ENCODE measurements around the gene ZMYM2.

ZMYM2 gene

GRCh38 chr13:19955873-19956559 lies 2.5 kb upstream of the ZMYM2 start:
- Histone ChIP-seq H3K4me2 (ENCODE audit: low read length) (no peak overlapping the region), H3K9ac (ENCODE audit: low read length) (no peak overlapping the region), H3K27me3 (ENCODE audit: insufficient read depth, low read length) (no peaks in the 10 kb centered on the region), H3K9me2 (ENCODE audit: low read depth, low read length) (no peaks in the 10 kb centered on the region), H3K4me1 (ENCODE audit: insufficient read depth, low read length, severe bottlenecking) (peaks cover 17% of the 10 kb centered on the region), H3K79me2 (ENCODE audit: insufficient read depth, low read length) (peaks cover 8% of the 10 kb centered on the region), H3K36me3 (ENCODE audit: insufficient read depth, low read length) (peaks cover 7% of the 10 kb centered on the region; the same call in 1 of the 2 replicates), H3K9me3 (ENCODE audit: low read length) (no peaks in the 10 kb centered on the region), H3F3A (ENCODE audit: insufficient read depth, low read length) (no peaks in the 10 kb centered on the region), H4K20me1 (ENCODE audit: insufficient read depth, low read length) (no peaks in the 10 kb centered on the region), H3K27ac (ENCODE audit: low read depth, low read length, poor library complexity, severe bottlenecking) (no peak overlapping the region), H2AFZ (ENCODE audit: low read length) (no peak overlapping the region), H3K4me3 (ENCODE audit: low read depth, low read length, poor library complexity, severe bottlenecking) (no peak overlapping the region)
- TF ChIP-seq CTCF (IDR thresholded peaks at IDR 0.05; ENCODE audit: low read length): no peak

DNA sequence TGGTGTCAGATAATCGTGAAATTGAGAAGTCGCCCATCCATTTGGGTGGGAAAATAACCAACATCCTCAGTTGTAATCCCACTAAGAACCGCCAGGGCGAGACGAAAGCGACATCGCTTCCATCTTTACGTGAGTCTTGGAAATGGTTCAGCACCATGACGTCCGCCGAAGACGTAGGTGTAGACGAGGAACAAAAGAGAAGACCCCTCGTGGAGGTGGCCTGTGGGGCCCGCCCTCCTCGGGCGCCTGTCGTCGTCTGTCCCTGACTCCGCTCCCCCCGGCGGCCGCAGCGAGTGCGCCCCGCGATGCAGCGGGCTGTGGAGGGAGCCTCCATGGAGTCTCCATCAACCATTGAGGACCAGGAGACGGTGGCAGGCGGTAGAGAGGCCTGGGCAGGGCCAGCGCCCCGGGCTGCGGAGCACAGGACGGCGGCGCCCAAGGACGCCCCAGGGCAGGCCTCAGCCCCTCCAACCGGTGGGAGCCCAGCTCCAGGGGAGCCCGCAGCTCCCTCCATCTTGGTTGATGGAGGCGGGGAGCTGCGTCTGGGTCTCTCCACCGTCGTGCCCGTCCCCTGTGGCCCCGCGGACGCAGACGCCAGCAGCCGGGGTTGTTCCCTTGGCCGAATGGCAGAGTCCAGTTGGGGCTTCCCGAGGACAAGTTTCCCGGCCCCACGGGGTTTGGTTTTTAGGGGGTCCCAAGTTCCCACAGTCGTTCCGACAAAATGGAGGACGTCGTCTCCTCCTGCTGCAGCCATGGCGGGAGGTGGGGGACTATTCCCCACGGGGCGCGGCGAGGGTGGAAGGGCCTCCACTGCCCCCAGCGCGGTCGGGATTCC lies 990 bp upstream of the ZMYM2 start:
- peak overlapping the region; percentile 78 for H3K27ac ChIP-seq (ENCODE audit: low read depth, low read length, poor library complexity, severe bottlenecking)
- no peaks in the 10 kb centered on the region for H3K27me3 ChIP-seq (ENCODE audit: insufficient read depth, low read length)
- H3K79me2 ChIP-seq (ENCODE audit: insufficient read depth, low read length): peaks cover 20% of the 10 kb centered on the region
- TF ChIP-seq CTCF (IDR thresholded peaks at IDR 0.05; ENCODE audit: low read length) (peak; percentile 70), EZH2 (IDR thresholded peaks at IDR 0.05; ENCODE audit: borderline replicate concordance, low read length) (no peak)
- H3F3A ChIP-seq (ENCODE audit: insufficient read depth, low read length): no peaks in the 10 kb centered on the region
- H3K9me3 ChIP-seq (ENCODE audit: low read length): no peaks in the 10 kb centered on the region
- H3K9me2 ChIP-seq (ENCODE audit: low read depth, low read length): no peaks in the 10 kb centered on the region
- H3K4me2 ChIP-seq (ENCODE audit: low read length): peak overlapping the region; percentile 94
- H4K20me1 ChIP-seq (ENCODE audit: insufficient read depth, low read length): no peaks in the 10 kb centered on the region
- peaks cover 19% of the 10 kb centered on the region for H3K36me3 ChIP-seq (ENCODE audit: insufficient read depth, low read length)
- peak overlapping the region; percentile 96 for H3K9ac ChIP-seq (ENCODE audit: low read length)
- H3K4me3 ChIP-seq (ENCODE audit: low read depth, low read length, poor library complexity, severe bottlenecking): peak overlapping the region; percentile 95
- H3K4me1 ChIP-seq (ENCODE audit: insufficient read depth, low read length, severe bottlenecking): peaks cover 29% of the 10 kb centered on the region
- no peak overlapping the region for H2AFZ ChIP-seq (ENCODE audit: low read length)

DNA sequence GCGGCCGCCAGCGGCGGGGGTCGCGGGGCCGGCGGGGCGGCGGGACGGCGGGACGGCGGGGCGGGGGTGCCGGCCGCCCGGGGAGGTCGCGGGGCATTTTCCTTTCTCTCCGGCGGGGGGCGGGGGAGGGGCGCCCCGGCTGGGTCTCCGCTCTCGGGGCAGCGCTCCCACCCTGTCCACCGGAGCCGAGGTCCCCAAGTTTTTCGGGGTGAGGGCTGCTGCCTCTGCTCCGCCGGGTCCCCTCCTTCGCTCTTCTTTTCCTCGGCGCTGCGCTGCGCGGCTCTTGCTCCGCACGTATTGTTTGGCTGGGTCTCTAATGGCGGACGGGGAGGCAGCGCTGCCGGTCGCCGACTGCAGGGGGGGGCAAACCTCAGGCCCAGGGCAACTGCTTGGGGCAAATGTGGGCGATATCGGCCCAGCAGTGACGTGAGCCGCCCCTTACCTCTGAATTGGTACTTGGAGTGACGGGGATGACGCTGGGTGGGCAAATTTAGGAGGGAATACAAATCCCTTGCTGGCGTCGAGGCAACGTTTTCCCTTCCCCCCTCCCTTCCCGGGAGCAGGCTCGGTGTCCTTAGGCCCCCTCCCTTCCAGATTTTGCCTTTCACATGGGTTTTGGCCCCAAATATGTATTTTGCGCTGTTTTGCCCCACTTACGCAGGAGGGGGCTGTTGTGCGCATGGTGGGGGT lies 759 bp downstream of the ZMYM2 start:
- no peaks in the 10 kb centered on the region for H4K20me1 ChIP-seq (ENCODE audit: insufficient read depth, low read length)
- H2AFZ ChIP-seq (ENCODE audit: low read length): no peak overlapping the region
- H3K36me3 ChIP-seq (ENCODE audit: insufficient read depth, low read length): peaks cover 28% of the 10 kb centered on the region
- H3K4me3 ChIP-seq (ENCODE audit: low read depth, low read length, poor library complexity, severe bottlenecking): peak overlapping the region; percentile 95
- TF ChIP-seq EZH2 (IDR thresholded peaks at IDR 0.05; ENCODE audit: borderline replicate concordance, low read length) (no peak), CTCF (IDR thresholded peaks at IDR 0.05; ENCODE audit: low read length) (no peak; the same call in 1 of the 2 replicates)
- H3F3A ChIP-seq (ENCODE audit: insufficient read depth, low read length): no peaks in the 10 kb centered on the region
- peak overlapping the region; percentile 95 for H3K9ac ChIP-seq (ENCODE audit: low read length)
- peaks cover 29% of the 10 kb centered on the region for H3K4me1 ChIP-seq (ENCODE audit: insufficient read depth, low read length, severe bottlenecking)
- H3K9me2 ChIP-seq (ENCODE audit: low read depth, low read length): no peaks in the 10 kb centered on the region
- no peaks in the 10 kb centered on the region for H3K9me3 ChIP-seq (ENCODE audit: low read length)
- H3K27me3 ChIP-seq (ENCODE audit: insufficient read depth, low read length): no peaks in the 10 kb centered on the region
- peak overlapping the region; percentile 87 for H3K4me2 ChIP-seq (ENCODE audit: low read length)
- peak overlapping the region; percentile 88 for H3K27ac ChIP-seq (ENCODE audit: low read depth, low read length, poor library complexity, severe bottlenecking)
- peaks cover 36% of the 10 kb centered on the region for H3K79me2 ChIP-seq (ENCODE audit: insufficient read depth, low read length)

Measured in OCI-LY1 (cell line).